HG03280 (cell line): ENCODE measurements around the gene MICALL1.

Source experiments
- ATAC-seq: cut with Tn5 transposase; IDR thresholded peaks from one replicate; pipeline ENCODE4 v1.9.1; 2021; ENCODE audit warnings: mild to moderate bottlenecking, moderate library complexity; ENCODE audit not compliant: unreplicated experiment

MICALL1 gene

GRCh38 chr22:37982151-37982785 is 76.2 kb downstream of the MICALL1 start:
- ATAC-seq: no peak

- no peak for ATAC-seq
These were observed 77.1 kb downstream of the MICALL1 start for GRCh38 chr22:37982938-37983859.

- no peak for ATAC-seq
These were observed 78.0 kb downstream of the MICALL1 start, which contains the start of gene SOX10 for GRCh38 chr22:37983860-37984791. Gene SOX10, minus strand, starts transcription at chr22:37984555. Its CDS starts 771 bp downstream, at chr22:37983784.

- ATAC-seq: no peak
These were observed 79.0 kb downstream of the MICALL1 start for GRCh38 chr22:37985050-37985585.

GRCh38 chr22:37985751-37986281 is 79.7 kb downstream of the MICALL1 start:
- no peak for ATAC-seq

- no peak for ATAC-seq
These were observed 80.3 kb downstream of the MICALL1 start for GRCh38 chr22:37986371-37986770.

GRCh38 chr22:37989146-37990045 is 83.3 kb downstream of the MICALL1 start:
- no peak for ATAC-seq

- no peak for ATAC-seq
These were observed 84.2 kb downstream of the MICALL1 start for GRCh38 chr22:37990301-37990700.

- ATAC-seq: no peak
These were observed 84.8 kb downstream of the MICALL1 start for GRCh38 chr22:37990862-37991261.

GRCh38 chr22:37991731-37992442 is 85.8 kb downstream of the MICALL1 start:
- ATAC-seq: no peak
